PFSK-1 (cell line): Measurements from ENCODE around the gene SEC61A1.

Source experiments
- POLR2AphosphoS5 ChIP-seq: IDR thresholded peaks from 2 replicates; pipeline ENCODE4 v1.6.1; 2012; ENCODE audit warnings: low read depth, mild to moderate bottlenecking, control low read depth, low read length, moderate library complexity
- TAF1 ChIP-seq: IDR thresholded peaks from 2 replicates; pipeline ENCODE4 v1.6.1; 2012; ENCODE audit warnings: low read length, control low read depth, borderline replicate concordance; ENCODE audit not compliant: insufficient read depth
- TF ChIP-seq, protein P1 (sequence below), 2 experiments: IDR thresholded peaks; 2 replicates each; pipeline versions ENCODE4 v1.6.1 to v1.8.0; 2011 to 2012; ENCODE audit warnings: low read depth in 2 of 2, low read length in 2 of 2, control low read depth in 1 of 2, inconsistent platforms in 1 of 2, mild to moderate bottlenecking in 1 of 2, moderate library complexity in 1 of 2; ENCODE audit not compliant: insufficient read depth in 1 of 2

DNA sequence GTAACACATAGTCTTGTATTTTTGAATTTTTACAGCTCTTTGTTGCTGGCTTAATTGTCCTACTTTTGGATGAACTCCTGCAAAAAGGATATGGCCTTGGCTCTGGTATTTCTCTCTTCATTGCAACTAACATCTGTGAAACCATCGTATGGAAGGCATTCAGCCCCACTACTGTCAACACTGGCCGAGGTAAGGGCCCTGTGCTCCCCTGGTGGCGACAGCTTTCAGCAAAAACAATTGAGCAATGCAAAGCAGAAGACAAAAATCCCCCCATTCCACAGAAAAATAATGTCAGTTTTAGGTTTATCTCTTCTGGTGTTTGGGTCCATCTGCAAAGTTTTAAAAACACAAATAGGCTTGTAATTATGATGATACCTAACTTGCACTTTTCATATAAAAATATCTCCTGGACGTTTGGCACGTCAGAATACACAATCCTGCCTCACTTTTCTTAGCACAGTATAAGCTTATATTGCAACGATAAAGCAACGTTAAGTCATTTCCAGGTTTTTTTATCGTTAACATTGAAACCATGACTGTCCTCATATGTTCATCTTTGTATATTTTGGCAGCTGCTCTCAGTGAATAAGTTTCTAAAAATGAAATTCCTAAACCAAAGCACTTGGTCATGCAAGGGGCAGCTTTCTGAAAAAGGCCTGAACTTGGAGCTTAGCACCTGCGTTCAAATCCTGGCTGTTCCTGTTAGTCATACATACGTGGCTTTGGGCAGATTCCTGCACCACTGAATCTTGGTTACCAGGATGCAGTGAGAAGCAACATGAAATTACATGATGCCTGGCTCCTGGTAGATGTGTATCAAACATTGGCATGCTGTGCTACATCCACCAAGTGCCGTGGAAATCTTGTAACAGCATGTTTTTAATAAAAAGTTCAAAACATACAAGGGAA lies 8.5 kb downstream of the SEC61A1 start:
- no peak for TF ChIP-seq POLR2AphosphoS5
- TF ChIP-seq TAF1, result no peak
- TF ChIP-seq, protein P1, sequence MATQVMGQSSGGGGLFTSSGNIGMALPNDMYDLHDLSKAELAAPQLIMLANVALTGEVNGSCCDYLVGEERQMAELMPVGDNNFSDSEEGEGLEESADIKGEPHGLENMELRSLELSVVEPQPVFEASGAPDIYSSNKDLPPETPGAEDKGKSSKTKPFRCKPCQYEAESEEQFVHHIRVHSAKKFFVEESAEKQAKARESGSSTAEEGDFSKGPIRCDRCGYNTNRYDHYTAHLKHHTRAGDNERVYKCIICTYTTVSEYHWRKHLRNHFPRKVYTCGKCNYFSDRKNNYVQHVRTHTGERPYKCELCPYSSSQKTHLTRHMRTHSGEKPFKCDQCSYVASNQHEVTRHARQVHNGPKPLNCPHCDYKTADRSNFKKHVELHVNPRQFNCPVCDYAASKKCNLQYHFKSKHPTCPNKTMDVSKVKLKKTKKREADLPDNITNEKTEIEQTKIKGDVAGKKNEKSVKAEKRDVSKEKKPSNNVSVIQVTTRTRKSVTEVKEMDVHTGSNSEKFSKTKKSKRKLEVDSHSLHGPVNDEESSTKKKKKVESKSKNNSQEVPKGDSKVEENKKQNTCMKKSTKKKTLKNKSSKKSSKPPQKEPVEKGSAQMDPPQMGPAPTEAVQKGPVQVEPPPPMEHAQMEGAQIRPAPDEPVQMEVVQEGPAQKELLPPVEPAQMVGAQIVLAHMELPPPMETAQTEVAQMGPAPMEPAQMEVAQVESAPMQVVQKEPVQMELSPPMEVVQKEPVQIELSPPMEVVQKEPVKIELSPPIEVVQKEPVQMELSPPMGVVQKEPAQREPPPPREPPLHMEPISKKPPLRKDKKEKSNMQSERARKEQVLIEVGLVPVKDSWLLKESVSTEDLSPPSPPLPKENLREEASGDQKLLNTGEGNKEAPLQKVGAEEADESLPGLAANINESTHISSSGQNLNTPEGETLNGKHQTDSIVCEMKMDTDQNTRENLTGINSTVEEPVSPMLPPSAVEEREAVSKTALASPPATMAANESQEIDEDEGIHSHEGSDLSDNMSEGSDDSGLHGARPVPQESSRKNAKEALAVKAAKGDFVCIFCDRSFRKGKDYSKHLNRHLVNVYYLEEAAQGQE (IDR thresholded peaks at IDR 0.05; ENCODE audit: insufficient read depth in 1 of 2, low read depth in 2 of 2, low read length in 2 of 2), result no peak
